HepG2 (cell line): ENCODE data around the gene NOG. TPM values are rescaled to one million over a fixed set of nuclear protein-coding genes. Genes with fewer than 3 reads are reported as not detected.

Experiments used
- ATAC-seq: fragments of 200-7000 bp; cut with Tn5 transposase; 3 replicates; pipeline ENCODE4 v1.9.1; 2020; ENCODE audit warnings: mild to moderate bottlenecking, moderate library complexity
- BruUV-seq: library from RNA; stranded (reverse); fragments of 400-500 nt; replicated peaks from 2 replicates; lab custom pipeline; 2021; lab: Mats Ljungman, UMichigan
- CTCF ChIA-PET: fragments of 300-600 bp; formaldehyde crosslinking; extraction: SDS; loops from one replicate; lab custom pipeline; 2021; ENCODE audit warnings: low total read pairs, inconsistent platforms, low intra/inter-chr PET ratio; lab: Yijun Ruan, JAX
- POLR2A ChIA-PET: fragments of 350-600 bp; sonication (Branson Sonifier 250); formaldehyde crosslinking; loops from one replicate; lab custom pipeline; 2020; ENCODE audit warnings: antibody characterized with exemption, inconsistent platforms; lab: Yijun Ruan, JAX
- DNase-seq: peaks from one replicate; pipeline ENCODE4 v3.0.0-alpha.2; 2015; ENCODE audit warnings: low spot score
- FAIRE-seq: peaks from 3 replicates; lab custom pipeline; 2011; peaks lifted over from hg19 to GRCh38; lab: Jason Lieb, UNC
- H2AFZ ChIP-seq: one replicate; pipeline ENCODE4 v1.6.1; 2011; ENCODE audit warnings: low read length, inconsistent platforms
- H3K27ac ChIP-seq: fragments of 300-600 bp; 3 replicates; pipeline ENCODE4 v1.8.0; 2011; ENCODE audit warnings: mixed run types, mild to moderate bottlenecking, mixed read lengths, low read length, inconsistent platforms; ENCODE audit not compliant: insufficient read depth; ENCODE audit errors: extremely low read length
- H3K27me3 ChIP-seq, 2 experiments: fragments of 200-600 bp in 1 of 2; 2 replicates in 1 of 2; 3 replicates in 1 of 2; pipeline versions ENCODE4 v1.6.0 to v1.8.0; 2011; ENCODE audit warnings: low read length in 2 of 2, mild to moderate bottlenecking in 2 of 2, moderate library complexity in 2 of 2, inconsistent platforms in 1 of 2; ENCODE audit not compliant: insufficient read depth in 2 of 2, control insufficient read depth in 1 of 2
- H3K36me3 ChIP-seq, 2 experiments: fragments of 200-600 bp in 1 of 2; replicated peaks in 1 of 2; 2 replicates in 1 of 2; 3 replicates in 1 of 2; pipeline versions ENCODE4 v1.5.1 to v1.8.0; 2011; ENCODE audit warnings: low read length in 2 of 2, inconsistent platforms in 1 of 2; ENCODE audit not compliant: insufficient read depth in 2 of 2, control insufficient read depth in 1 of 2
- H3K4me1 ChIP-seq: 2 replicates; pipeline ENCODE4 v1.5.1; 2012; ENCODE audit warnings: low read length, inconsistent platforms; ENCODE audit not compliant: insufficient read depth
- H3K4me2 ChIP-seq: 2 replicates; pipeline ENCODE4 v1.6.0; 2011; ENCODE audit warnings: low read depth, low read length, inconsistent platforms
- H3K4me3 ChIP-seq, 3 experiments: fragments of 200-600 bp in 1 of 3; sonication (generic), shearing (Covaris generic) in 1 of 3; replicated peaks in 1 of 3; 2 replicates each; pipeline ENCODE4 v1.5.1; 2011 to 2016; ENCODE audit warnings: low read length in 3 of 3, inconsistent platforms in 2 of 3, low read depth in 2 of 3, mild to moderate bottlenecking in 2 of 3, control low read depth in 1 of 3, mixed read lengths in 1 of 3; ENCODE audit not compliant: insufficient read depth in 1 of 3
- H3K79me2 ChIP-seq: one replicate; pipeline ENCODE4 v1.6.1; 2011; ENCODE audit warnings: low read length, inconsistent platforms; ENCODE audit not compliant: insufficient read depth
- H3K9ac ChIP-seq: 2 replicates; pipeline ENCODE4 v1.6.0; 2011; ENCODE audit warnings: mild to moderate bottlenecking, low read depth, low read length, inconsistent platforms; ENCODE audit not compliant: insufficient read depth
- H3K9me3 ChIP-seq: 2 replicates; pipeline ENCODE4 v1.5.1; 2012; ENCODE audit warnings: mild to moderate bottlenecking, low read length
- H4K20me1 ChIP-seq: 2 replicates; pipeline ENCODE4 v1.6.0; 2011; ENCODE audit warnings: inconsistent platforms, mild to moderate bottlenecking, low read length, moderate library complexity; ENCODE audit not compliant: insufficient read depth
- BATF2 ChIP-seq: sonication (generic); formaldehyde crosslinking; IDR thresholded peaks from 2 replicates; pipeline ENCODE4 v1.8.0; 2022; ENCODE audit warnings: mild to moderate bottlenecking, missing genetic modification reagents, moderate library complexity
- ELF4 ChIP-seq: sonication (generic); formaldehyde crosslinking; IDR thresholded peaks from 2 replicates; pipeline ENCODE4 v1.5.0; 2020; ENCODE audit warnings: missing genetic modification reagents, mild to moderate bottlenecking, moderate library complexity, borderline replicate concordance
- HNRNPUL1 ChIP-seq: fragments of 200-400 bp; formaldehyde crosslinking; IDR thresholded peaks from 2 replicates; pipeline ENCODE4 v1.6.1; 2017; ENCODE audit warnings: low read depth, mild to moderate bottlenecking, low read length, moderate library complexity
- MED1 ChIP-seq: sonication (generic); formaldehyde crosslinking; IDR thresholded peaks from 2 replicates; pipeline ENCODE4 v1.4.0; 2020; ENCODE audit warnings: missing genetic modification reagents
- MED13 ChIP-seq: sonication (generic); formaldehyde crosslinking; IDR thresholded peaks from 2 replicates; pipeline ENCODE4 v1.5.0; 2020; ENCODE audit warnings: missing genetic modification reagents
- MYC ChIP-seq: sonication (generic); formaldehyde crosslinking; IDR thresholded peaks from 2 replicates; pipeline ENCODE4 v1.9.0; 2021; ENCODE audit warnings: missing genetic modification reagents, borderline replicate concordance
- SATB2 ChIP-seq: sonication (generic); formaldehyde crosslinking; IDR thresholded peaks from 2 replicates; pipeline ENCODE4 v1.5.0; 2020; ENCODE audit warnings: missing genetic modification reagents
- SP2 ChIP-seq: sonication (generic); formaldehyde crosslinking; IDR thresholded peaks from 2 replicates; pipeline ENCODE4 v1.5.1; 2020; ENCODE audit warnings: mild to moderate bottlenecking, missing genetic modification reagents
- ZBTB14 ChIP-seq: sonication (generic); formaldehyde crosslinking; IDR thresholded peaks from 2 replicates; pipeline ENCODE4 v1.4.0; 2020; ENCODE audit warnings: missing genetic modification reagents
- ZMAT3 ChIP-seq: sonication (generic); formaldehyde crosslinking; conservative IDR thresholded peaks from 2 replicates; pipeline ENCODE4 v1.7.0; 2021; ENCODE audit warnings: missing genetic modification reagents
- ZNF280B ChIP-seq: sonication (generic); formaldehyde crosslinking; IDR thresholded peaks from 2 replicates; pipeline ENCODE4 v1.5.0; 2020; ENCODE audit warnings: missing genetic modification reagents, mild to moderate bottlenecking, borderline replicate concordance
- ZNF83 ChIP-seq: sonication (generic); formaldehyde crosslinking; IDR thresholded peaks from 2 replicates; pipeline ENCODE4 v1.4.0; 2020; ENCODE audit warnings: missing genetic modification reagents, mild to moderate bottlenecking, borderline replicate concordance
- ZSCAN30 ChIP-seq: sonication (generic); formaldehyde crosslinking; IDR thresholded peaks from 2 replicates; pipeline ENCODE4 v1.5.0; 2020; ENCODE audit warnings: mild to moderate bottlenecking, missing genetic modification reagents
- ZSCAN31 ChIP-seq: sonication (generic); formaldehyde crosslinking; IDR thresholded peaks from 2 replicates; pipeline ENCODE4 v1.5.0; 2020; ENCODE audit warnings: low read depth, mild to moderate bottlenecking, missing genetic modification reagents
- WGBS: methylation state at CpG from one replicate; pipeline ENCODE4 v1.1.6; 2017; ENCODE audit warnings: low lambda C conversion rate; 5-methylcytosine and 5-hydroxymethylcytosine counted together
- in situ Hi-C: cut with HindIII; loops from 2 replicates; pipeline ENCODE4 v1.10.0; 2017; ENCODE audit warnings: low pct_unique_long_range_greater_than_20kb; ENCODE audit not compliant: extremely low pct_ligation_motif_present
- intact Hi-C: fragments of 100-400 bp; cut with micrococcal nuclease; formaldehyde crosslinking; loops from one replicate; pipeline ENCODE4 v1.10.0; 2022; ENCODE audit not compliant: unreplicated experiment
- polyA plus RNA-seq, 8 experiments: library from polyadenylated mRNA; depleted of rRNA in 3 of 8; stranded (reverse) in 7 of 8; unstranded in 1 of 8; fragments of >200 nt; fragmentation: Illumina TruSeq in 4 of 8; extraction: Trizol in 4 of 8; gene quantifications; 2 replicates each; pipeline versions ENCODE4 v1.2.1 to v1.2.3, GENCODE V29; 2011 to 2016; ENCODE audit warnings: low read depth in 4 of 8, missing spikeins in 1 of 8, mixed read lengths in 1 of 8; ENCODE audit not compliant: insufficient read depth in 1 of 8
- total RNA-seq, 5 experiments: library from RNA; depleted of rRNA; stranded (reverse); fragments of >200 nt; fragmentation: Illumina TruSeq; extraction: Trizol; gene quantifications; 2 replicates each; pipeline ENCODE4 v1.2.3, GENCODE V29; 2016; ENCODE audit warnings: low read depth in 1 of 5

NOG gene
- total and polyA plus RNA-seq, 2 of the 13 experiments (the other 11 are each of a cell fraction or from before 2014, with no cell fraction given): not detected

- BruUV-seq: no TSS peak
- H3K9me3 ChIP-seq: no peaks in the 10 kb centered on the region
- 0% methylated on average over 2 of the region's 2 CpGs for WGBS
- no peak overlapping the region for H3K9ac ChIP-seq
- ATAC-seq (no peak), FAIRE-seq (no peak), DNase-seq (no peak)
- no peak overlapping the region for H3K27ac ChIP-seq
- ChIA-PET CTCF (no interaction called here), POLR2A (no interaction called here)
- H3K4me1 ChIP-seq: no peaks in the 10 kb centered on the region
- no peak overlapping the region for H2AFZ ChIP-seq
- H3K27me3 ChIP-seq: no peaks in the 10 kb centered on the region
- H3K4me2 ChIP-seq: no peak overlapping the region
- intact Hi-C loops: no loop called here
- no peaks in the 10 kb centered on the region for H3K79me2 ChIP-seq
- in situ Hi-C loops: no loop called here
- TF ChIP-seq ZSCAN30 (CRISPR knock-in tag): no peak
- no peaks in the 10 kb centered on the region for H4K20me1 ChIP-seq
- H3K4me3 ChIP-seq: no peak overlapping the region
- H3K36me3 ChIP-seq: no peaks in the 10 kb centered on the region
Measured at GRCh38 chr17:56613131-56613530, 19.6 kb downstream of the NOG start.

- no peaks in the 10 kb centered on the region for H3K79me2 ChIP-seq
- H3K27me3 ChIP-seq: peaks cover 0 to 10% of the 10 kb centered on the region in 2 experiments; a peak in 2 of 5 replicates
- H2AFZ ChIP-seq: no peak overlapping the region
- in situ Hi-C loops: no loop called here
- 29% methylated on average over 2 of the region's 2 CpGs for WGBS
- no TSS peak for BruUV-seq
- FAIRE-seq: no peak
- H3K9ac ChIP-seq: no peak overlapping the region
- ChIA-PET CTCF (no interaction called here), POLR2A (no interaction called here)
- H3K4me2 ChIP-seq: no peak overlapping the region
- no peak for DNase-seq
- H3K9me3 ChIP-seq: no peaks in the 10 kb centered on the region
- H3K4me1 ChIP-seq: no peaks in the 10 kb centered on the region
- TF ChIP-seq SATB2: no peak
- no peak for TF ChIP-seq HNRNPUL1
- TF ChIP-seq ELF4: no peak
- TF ChIP-seq MED1 (CRISPR knock-in tag): no peak
- no peak for TF ChIP-seq ZSCAN31 (CRISPR knock-in tag)
- TF ChIP-seq ZMAT3 (CRISPR knock-in tag): no peak
- TF ChIP-seq MED13 (CRISPR knock-in tag): no peak
- no peak for TF ChIP-seq MYC (CRISPR knock-in tag)
- TF ChIP-seq ZNF280B (CRISPR knock-in tag): no peak
- no peak for TF ChIP-seq ZNF83 (CRISPR knock-in tag)
- TF ChIP-seq BATF2 (CRISPR knock-in tag): no peak
- no peak for TF ChIP-seq ZBTB14
- TF ChIP-seq SP2 (CRISPR knock-in tag): no peak
- TF ChIP-seq, all 625 proteins: peak for 0
- H3K4me3 ChIP-seq: no peak overlapping the region
- H3K27ac ChIP-seq: no peak overlapping the region
- H3K36me3 ChIP-seq: no peaks in the 10 kb centered on the region
- no peaks in the 10 kb centered on the region for H4K20me1 ChIP-seq
- ATAC-seq: no peak
- intact Hi-C loops: no loop called here
Measured at GRCh38 chr17:56614522-56614921, 21.0 kb downstream of the NOG start.
